ENCODE results near the gene COX6B2.
A peak's percentile ranks its signal among the peaks of the same experiment; 100 is the strongest.

Gene COX6B2

GRCh38 chr19:55311797-55312196 lies 42.7 kb downstream of the COX6B2 start:
- DNase-seq = no peak

- DNase-seq = no peak
Observed at GRCh38 chr19:55311397-55311796, 43.1 kb downstream of the COX6B2 start.

GRCh38 chr19:55310498-55310897 lies 44.0 kb downstream of the COX6B2 start:
- DNase-seq = no peak

- DNase-seq = no peak
Observed at GRCh38 chr19:55309448-55309847, 45.1 kb downstream of the COX6B2 start.

GRCh38 chr19:55308281-55308680 lies 46.2 kb downstream of the COX6B2 start:
- DNase-seq = no peak

DNA sequence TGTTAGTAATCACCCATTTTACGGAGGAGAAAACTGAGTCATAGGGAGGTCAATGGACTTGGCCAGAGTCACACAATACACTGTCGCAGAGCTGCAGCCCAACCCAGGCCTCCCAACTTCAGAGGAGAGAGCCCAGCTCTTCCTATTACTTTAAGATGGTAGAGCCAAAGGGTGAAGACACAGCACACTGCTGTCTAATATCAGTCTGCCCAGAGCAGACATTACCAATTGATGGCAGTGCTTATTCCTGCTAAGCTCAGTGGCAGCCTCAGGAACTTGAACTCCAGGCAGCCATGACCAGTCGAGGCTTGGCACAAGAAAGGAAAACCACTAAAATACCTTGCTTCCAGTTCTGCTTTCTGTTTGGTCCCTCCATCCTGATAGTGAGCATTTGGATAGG lies 47.8 kb downstream of the COX6B2 start:
- no peak for DNase-seq

DNA sequence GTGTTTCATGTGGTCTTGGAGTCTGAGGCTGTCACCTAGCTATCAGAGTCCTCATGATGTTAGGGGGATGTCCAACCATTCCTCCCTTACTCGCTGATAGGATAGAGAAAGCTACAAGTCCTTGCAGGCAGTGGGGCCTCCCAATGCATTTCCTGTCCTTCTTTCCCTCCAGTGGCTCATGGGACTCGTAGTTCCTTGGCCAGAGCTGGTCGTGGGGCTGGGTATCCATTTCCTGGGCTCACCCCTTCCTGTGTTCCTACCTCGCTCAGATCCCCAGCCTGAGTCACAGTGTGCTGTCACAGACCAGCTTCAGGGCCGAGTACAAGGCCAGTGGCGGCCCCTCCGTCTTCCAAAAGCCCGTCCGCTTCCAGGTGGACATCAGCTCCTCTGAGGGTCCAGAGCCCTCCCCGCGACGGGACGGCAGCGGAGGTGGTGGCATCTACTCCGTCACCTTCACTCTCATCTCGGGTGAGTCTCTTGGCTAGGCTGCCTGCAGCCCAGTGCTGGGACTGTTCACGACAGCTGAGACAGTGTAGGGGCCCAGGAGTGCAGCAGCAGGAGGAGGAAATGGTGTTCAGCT lies 48.4 kb downstream of the COX6B2 start:
- DNase-seq = no peak

DNA sequence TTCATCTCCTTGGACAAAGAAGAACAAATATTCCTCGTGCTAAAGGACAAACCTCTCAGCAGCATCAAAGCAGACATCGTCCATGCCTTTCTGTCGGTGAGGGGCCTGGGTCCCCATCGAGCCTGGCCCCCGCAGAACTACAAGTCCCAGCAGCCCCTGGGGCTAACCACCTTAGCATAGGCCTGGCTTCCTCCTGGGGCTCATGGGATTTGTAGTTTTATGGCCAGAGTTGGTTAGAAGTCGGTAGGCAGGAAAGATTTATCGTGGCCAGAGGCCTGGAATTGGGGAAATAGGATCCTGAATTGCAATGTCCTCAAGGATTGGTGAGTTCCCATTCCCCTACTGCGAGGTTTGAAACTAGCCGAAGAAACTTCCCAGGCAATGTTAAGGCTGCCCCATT lies 49.0 kb downstream of the COX6B2 start:
- peak; percentile 55 for DNase-seq

DNA sequence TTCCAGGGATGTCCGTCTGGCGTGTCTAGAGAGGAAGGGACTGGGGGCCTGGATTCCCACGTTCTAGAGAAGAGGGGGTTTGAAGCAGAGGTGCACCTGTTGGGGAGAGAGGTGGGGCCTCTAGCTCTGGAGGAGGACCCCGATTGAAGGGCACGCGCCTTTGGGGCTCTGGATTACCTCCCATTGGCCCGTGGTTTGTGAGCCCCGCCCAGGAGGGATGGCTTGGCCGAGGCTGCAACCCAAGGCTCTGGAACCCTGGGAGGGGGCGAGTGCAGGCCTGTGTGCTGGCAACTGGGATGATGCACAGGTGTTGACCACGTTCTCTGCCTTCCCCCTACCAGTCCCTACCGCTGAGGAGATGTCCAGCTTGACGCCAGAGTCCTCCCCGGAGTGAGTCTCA lies 49.5 kb downstream of the COX6B2 start:
- no peak for DNase-seq

- peak; percentile 18 for DNase-seq
Observed at GRCh38 chr19:55304279-55304978, 50.1 kb downstream of the COX6B2 start.

GRCh38 chr19:55303477-55303876 lies 51.0 kb downstream of the COX6B2 start:
- no peak for DNase-seq

GRCh38 chr19:55302318-55302703 lies 52.2 kb downstream of the COX6B2 start:
- no peak for DNase-seq

DNA sequence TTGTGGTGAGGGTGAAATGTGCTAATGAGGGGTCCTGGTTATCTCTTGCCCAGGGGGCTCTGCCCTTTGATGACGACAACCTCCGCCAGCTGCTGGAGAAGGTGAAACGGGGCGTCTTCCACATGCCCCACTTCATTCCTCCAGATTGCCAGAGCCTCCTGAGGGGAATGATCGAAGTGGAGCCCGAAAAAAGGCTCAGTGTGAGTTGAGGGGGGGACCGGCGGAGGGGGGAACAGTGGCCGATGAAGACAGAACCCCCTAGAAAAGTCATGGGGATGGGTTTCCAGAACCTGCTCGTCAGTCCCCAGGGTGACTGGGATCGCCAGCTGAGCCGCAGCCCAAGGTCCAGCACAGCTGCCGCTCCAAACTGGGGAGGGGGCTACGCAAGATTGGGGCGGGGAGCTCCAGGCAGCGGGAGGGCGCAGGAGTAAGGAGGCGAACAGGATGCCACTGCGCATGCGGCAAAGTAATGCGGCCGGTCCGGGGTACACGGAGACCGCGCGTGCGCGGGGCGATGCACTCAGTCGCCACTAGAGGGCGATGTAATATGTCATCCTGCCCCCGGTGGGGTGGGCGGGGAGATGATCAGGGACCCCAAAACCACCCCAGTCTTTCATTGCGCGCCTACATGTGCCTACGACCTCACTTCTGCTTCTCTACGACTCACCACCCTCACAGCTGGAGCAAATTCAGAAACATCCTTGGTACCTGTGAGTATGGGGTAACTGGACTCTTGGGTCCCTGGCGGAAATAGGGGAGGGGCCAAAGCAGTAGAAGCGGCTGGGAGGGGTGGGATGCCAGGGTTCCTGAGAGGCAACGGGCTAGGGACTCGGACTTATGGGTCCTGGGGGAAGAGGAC lies 52.8 kb downstream of the COX6B2 start:
- peak; percentile 97 for DNase-seq

DNA sequence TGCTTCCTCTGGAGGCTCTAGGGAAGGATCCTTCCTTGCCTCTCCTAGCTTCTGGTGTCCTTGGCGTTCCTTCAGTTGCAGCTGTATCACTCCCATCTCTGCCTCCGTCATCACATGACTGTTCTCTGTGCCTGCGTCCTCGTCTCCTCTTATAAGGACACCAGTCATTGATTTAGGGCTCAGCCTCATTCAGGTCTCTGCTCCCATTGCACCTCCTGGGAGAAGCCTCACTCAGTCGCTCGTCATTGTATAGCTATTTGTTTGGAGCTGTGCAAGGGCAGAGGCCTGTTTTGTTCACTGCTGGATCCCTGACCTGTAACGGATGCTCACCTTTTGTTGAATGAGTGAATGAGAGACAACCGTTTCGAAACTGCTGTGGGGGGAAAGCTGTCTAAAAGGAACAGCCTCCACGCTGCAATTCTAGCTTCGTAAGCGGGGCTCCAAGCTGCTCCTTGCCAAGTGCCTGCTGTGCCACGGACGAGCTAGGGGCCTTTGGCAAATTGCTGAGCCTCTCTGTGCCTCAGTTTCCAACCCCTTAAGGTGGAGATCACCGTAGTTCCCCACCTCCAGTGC lies 53.5 kb downstream of the COX6B2 start:
- DNase-seq = no peak

DNA sequence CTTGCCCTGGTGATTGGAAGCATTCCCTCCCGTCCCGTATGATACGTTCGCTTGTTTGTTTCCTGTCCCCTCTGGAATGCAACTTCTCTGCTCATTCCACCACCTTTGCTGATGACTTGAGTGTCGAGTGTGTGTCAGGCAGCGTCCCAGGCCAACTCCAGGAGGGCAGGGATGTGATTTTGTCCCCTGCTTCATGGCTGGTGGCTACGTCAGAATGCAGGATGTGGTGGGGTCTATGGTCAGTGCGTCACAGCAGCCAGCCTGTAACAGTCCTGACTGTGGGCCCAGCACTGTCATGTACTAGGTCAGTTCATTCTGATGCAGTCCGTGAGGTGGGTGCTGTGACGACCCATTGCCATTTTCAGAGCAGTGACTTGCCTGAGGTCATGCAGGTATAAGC lies 54.5 kb downstream of the COX6B2 start:
- no peak for DNase-seq
